ENCODE measurements around the gene ZNF512.

Gene ZNF512

GRCh38 chr2:27569398-27569797 lies 13.4 kb upstream of the ZNF512 start:
- no peak for DNase-seq (ENCODE audit: low read depth)
- in situ Hi-C loops (cut with HindIII; ENCODE audit: low sequenced_read_pairs) = no loop called here
- H3K4me3 ChIP-seq (ENCODE audit: low read depth, low read length) = no peak overlapping the region

DNA sequence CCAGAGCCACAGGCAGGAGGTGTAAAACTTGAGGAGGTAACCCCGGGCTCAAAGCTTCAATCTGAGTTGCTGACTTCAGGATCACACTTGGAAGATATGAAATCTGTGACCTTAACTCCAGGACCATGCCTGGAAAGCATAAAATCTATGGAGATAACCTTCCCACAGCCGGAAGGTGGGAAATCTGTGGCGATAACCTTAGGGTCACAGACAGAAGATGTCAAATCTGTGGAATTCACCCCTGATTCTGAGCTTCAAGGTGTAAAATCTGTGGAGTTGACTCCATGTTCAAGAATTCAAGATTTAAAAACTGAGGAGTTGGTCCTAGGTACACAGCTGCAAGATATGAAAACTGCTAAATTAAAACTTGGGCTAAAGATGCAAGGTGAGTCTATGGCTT lies 11.6 kb upstream of the ZNF512 start:
- in situ Hi-C loops (cut with HindIII; ENCODE audit: low sequenced_read_pairs) = no loop called here
- TF ChIP-seq, protein P1, sequence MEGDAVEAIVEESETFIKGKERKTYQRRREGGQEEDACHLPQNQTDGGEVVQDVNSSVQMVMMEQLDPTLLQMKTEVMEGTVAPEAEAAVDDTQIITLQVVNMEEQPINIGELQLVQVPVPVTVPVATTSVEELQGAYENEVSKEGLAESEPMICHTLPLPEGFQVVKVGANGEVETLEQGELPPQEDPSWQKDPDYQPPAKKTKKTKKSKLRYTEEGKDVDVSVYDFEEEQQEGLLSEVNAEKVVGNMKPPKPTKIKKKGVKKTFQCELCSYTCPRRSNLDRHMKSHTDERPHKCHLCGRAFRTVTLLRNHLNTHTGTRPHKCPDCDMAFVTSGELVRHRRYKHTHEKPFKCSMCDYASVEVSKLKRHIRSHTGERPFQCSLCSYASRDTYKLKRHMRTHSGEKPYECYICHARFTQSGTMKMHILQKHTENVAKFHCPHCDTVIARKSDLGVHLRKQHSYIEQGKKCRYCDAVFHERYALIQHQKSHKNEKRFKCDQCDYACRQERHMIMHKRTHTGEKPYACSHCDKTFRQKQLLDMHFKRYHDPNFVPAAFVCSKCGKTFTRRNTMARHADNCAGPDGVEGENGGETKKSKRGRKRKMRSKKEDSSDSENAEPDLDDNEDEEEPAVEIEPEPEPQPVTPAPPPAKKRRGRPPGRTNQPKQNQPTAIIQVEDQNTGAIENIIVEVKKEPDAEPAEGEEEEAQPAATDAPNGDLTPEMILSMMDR (IDR thresholded peaks at IDR 0.05; ENCODE audit: low read depth, low read length, missing control alignments) = no peak
- H3K4me3 ChIP-seq (ENCODE audit: low read depth, low read length) = no peak overlapping the region
- DNase-seq (ENCODE audit: low read depth) = no peak

More at GRCh38 chr2:27569398-27569797, 13.4 kb upstream of the ZNF512 start:
- TF ChIP-seq, protein P1 (IDR thresholded peaks at IDR 0.05; ENCODE audit: low read depth, low read length, missing control alignments) = no peak

- TF ChIP-seq, protein P1 (IDR thresholded peaks at IDR 0.05; ENCODE audit: low read depth, low read length, missing control alignments) = no peak
- no peak for DNase-seq (ENCODE audit: low read depth)
- in situ Hi-C loops (cut with HindIII; ENCODE audit: low sequenced_read_pairs) = no loop called here
- H3K4me3 ChIP-seq (ENCODE audit: low read depth, low read length) = no peak overlapping the region
These were observed 11.2 kb upstream of the ZNF512 start for GRCh38 chr2:27571681-27572080.

DNA sequence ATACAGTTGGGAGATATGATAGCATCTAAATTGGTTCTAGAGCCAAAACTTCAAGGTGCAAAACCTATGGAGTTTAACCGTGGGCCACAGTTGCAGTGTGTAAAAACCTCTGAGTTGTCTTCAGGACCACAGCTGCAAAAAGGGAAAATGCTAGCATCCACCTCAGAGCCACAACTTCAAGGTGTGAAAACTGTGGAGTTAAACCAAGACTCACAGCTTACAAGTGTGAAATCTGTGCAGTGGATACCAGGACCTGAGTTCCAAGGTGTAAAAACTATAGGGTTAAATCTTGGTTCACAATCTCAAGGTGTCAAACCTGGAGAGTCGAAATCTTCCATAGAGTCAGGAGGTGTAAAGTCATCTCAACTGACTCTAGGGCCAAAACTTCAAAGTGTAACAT lies 10.4 kb upstream of the ZNF512 start:
- TF ChIP-seq, protein P1 (IDR thresholded peaks at IDR 0.05; ENCODE audit: low read depth, low read length, missing control alignments) = no peak
- no peak overlapping the region for H3K4me3 ChIP-seq (ENCODE audit: low read depth, low read length)
- DNase-seq (ENCODE audit: low read depth) = no peak
- in situ Hi-C loops (cut with HindIII; ENCODE audit: low sequenced_read_pairs) = no loop called here

DNA sequence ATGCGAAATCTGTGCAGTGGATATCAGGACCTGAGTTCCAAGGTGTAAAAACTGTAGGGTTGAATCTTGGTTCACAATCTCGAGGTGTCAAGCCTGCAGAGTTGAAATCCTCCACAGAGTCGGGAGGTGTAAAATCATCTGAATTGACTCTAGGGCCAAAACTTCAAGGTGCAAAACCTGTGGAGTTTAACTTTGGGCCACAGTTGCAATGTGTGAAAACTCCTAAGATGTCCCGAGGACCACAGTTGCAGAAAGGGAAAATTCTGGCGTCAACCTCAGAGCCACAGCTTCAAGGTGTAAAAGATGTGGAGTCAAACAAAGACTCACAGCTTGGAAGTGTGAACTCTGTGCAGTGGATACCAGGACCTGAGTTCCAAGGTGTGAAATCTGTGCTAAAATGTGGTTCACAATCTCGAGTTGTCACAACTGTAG lies 9.8 kb upstream of the ZNF512 start:
- in situ Hi-C loops (cut with HindIII; ENCODE audit: low sequenced_read_pairs) = no loop called here
- H3K4me3 ChIP-seq (ENCODE audit: low read depth, low read length) = no peak overlapping the region
- TF ChIP-seq, protein P1 (IDR thresholded peaks at IDR 0.05; ENCODE audit: low read depth, low read length, missing control alignments) = no peak
- DNase-seq (ENCODE audit: low read depth) = no peak

- in situ Hi-C loops (cut with HindIII; ENCODE audit: low sequenced_read_pairs) = no loop called here
- peak; percentile 65 for DNase-seq (ENCODE audit: low read depth)
- TF ChIP-seq, protein P1 (IDR thresholded peaks at IDR 0.05; ENCODE audit: low read depth, low read length, missing control alignments) = no peak
- H3K4me3 ChIP-seq (ENCODE audit: low read depth, low read length) = no peak overlapping the region
These were observed 9.4 kb upstream of the ZNF512 start for GRCh38 chr2:27573452-27573851.
